Stomach (tissue), 4 donors: ENCODE measurements around the gene KIAA2012.

Source experiments
- EP300 ChIP-seq: sonication (generic); formaldehyde crosslinking; IDR thresholded peaks from one replicate; pipeline ENCODE4 v1.6.1; 2017; ENCODE audit warnings: antibody characterized with exemption
- POLR2A ChIP-seq, 4 donors: fragments of 450-650 bp; IDR thresholded peaks; one replicate each; pipeline ENCODE4 v1.6.1; 2016; ENCODE audit warnings: antibody characterized with exemption in 4 of 4, control low read depth in 2 of 4, mild to moderate bottlenecking in 1 of 4, moderate library complexity in 1 of 4
- POLR2AphosphoS5 ChIP-seq, 3 donors: sonication (generic); formaldehyde crosslinking; IDR thresholded peaks; one replicate each; pipeline ENCODE4 v1.6.1; 2016; ENCODE audit warnings: antibody characterized with exemption in 3 of 3
- TF ChIP-seq, protein P1 (sequence below), 7 experiments: fragments of 450-650 bp in 4 of 7; fragments of 200-600 bp in 3 of 7; sonication (generic) in 3 of 7; IDR thresholded peaks; one replicate each; pipeline ENCODE4 v1.5.1; 2016 to 2019; ENCODE audit warnings: antibody characterized with exemption in 7 of 7, control low read depth in 2 of 7, mild to moderate bottlenecking in 1 of 7

DNA sequence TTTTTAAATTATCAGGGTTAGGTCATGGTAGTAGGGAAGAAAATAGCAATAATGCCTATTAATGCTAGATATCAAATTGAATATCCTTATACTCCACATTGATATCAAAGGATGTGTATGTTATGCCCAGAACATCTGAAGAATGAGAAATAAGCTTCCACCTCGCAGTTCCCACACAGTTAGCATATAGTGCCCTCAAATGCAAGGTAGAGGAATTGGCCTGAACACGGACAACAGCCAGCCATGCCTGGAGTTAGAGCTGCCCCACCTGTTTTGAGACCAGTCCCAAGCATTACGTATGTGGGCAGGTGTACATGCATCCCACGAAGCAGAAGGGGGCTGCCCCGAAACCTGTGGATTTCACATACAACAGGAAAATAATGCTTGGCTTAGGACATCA lies 85.7 kb downstream of the KIAA2012 start:
- TF ChIP-seq, protein P1, sequence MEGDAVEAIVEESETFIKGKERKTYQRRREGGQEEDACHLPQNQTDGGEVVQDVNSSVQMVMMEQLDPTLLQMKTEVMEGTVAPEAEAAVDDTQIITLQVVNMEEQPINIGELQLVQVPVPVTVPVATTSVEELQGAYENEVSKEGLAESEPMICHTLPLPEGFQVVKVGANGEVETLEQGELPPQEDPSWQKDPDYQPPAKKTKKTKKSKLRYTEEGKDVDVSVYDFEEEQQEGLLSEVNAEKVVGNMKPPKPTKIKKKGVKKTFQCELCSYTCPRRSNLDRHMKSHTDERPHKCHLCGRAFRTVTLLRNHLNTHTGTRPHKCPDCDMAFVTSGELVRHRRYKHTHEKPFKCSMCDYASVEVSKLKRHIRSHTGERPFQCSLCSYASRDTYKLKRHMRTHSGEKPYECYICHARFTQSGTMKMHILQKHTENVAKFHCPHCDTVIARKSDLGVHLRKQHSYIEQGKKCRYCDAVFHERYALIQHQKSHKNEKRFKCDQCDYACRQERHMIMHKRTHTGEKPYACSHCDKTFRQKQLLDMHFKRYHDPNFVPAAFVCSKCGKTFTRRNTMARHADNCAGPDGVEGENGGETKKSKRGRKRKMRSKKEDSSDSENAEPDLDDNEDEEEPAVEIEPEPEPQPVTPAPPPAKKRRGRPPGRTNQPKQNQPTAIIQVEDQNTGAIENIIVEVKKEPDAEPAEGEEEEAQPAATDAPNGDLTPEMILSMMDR (IDR thresholded peaks at IDR 0.05) = no peak
- TF ChIP-seq POLR2A (IDR thresholded peaks at IDR 0.05) (no peak), EP300 (no peak), POLR2AphosphoS5 (IDR thresholded peaks at IDR 0.05) (no peak)
